GM12801 (cell line): Measurements from ENCODE around the gene MYOCD.

Experiments
- TF ChIP-seq, protein P1 (sequence below): IDR thresholded peaks from one replicate; pipeline ENCODE4 v1.5.1; 2011; ENCODE audit warnings: control low read depth; ENCODE audit not compliant: insufficient read length; ENCODE audit errors: extremely low read depth

The MYOCD gene

DNA sequence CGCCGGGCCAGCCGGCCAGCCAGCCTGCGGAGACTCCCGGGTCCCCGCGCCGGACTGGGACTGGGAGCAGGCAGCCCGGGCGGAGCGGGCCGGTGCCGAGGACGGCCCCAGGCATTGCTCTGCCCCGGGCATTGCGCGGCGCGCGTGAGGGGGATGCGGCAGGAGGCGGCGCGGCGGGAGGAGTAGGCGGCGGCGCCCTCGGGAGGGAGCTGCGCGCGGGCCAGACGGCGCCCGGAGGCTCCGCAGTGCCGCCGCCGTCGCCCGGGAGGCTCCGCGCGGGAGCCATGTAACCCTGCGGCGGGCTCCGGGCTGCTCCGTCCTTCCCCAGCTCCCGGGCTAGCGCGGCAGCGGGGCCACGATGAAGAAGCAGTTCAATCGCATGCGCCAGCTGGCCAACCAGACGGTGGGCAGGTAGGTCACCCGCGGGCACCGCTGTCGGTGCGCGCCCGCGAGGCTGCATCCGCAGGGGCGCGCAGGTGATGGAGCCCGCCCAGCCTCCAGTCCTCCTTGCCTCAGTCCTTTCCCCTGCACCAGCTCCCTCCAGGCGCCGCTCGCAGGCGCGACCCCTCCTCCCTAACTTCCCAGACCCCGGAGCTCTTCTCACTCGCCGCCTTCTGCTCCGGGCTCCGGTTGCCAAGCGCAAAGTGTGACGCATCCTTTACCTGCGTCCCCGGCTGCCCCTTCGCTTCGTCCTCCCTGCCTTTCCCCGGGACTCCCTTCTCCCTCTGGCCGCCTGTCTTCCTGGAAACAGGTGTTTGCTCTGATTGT is 124.0 kb downstream of the MYOCD start, which contains the start of gene ARHGAP44:
ARHGAP44 (plus strand) TSS at position 18 of the 768 bp plus-strand sequence; CDS start at position 359, 341 bp downstream.
- TF ChIP-seq, protein P1, sequence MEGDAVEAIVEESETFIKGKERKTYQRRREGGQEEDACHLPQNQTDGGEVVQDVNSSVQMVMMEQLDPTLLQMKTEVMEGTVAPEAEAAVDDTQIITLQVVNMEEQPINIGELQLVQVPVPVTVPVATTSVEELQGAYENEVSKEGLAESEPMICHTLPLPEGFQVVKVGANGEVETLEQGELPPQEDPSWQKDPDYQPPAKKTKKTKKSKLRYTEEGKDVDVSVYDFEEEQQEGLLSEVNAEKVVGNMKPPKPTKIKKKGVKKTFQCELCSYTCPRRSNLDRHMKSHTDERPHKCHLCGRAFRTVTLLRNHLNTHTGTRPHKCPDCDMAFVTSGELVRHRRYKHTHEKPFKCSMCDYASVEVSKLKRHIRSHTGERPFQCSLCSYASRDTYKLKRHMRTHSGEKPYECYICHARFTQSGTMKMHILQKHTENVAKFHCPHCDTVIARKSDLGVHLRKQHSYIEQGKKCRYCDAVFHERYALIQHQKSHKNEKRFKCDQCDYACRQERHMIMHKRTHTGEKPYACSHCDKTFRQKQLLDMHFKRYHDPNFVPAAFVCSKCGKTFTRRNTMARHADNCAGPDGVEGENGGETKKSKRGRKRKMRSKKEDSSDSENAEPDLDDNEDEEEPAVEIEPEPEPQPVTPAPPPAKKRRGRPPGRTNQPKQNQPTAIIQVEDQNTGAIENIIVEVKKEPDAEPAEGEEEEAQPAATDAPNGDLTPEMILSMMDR = no peak

GRCh38 chr17:12790249-12791106 is 124.8 kb downstream of the MYOCD start:
- TF ChIP-seq, protein P1 = no peak

GRCh38 chr17:12794919-12795532 is 129.3 kb downstream of the MYOCD start:
- TF ChIP-seq, protein P1 = no peak

- TF ChIP-seq, protein P1 = no peak
These were observed 135.2 kb downstream of the MYOCD start for GRCh38 chr17:12800855-12801365.

- TF ChIP-seq, protein P1 = no peak
These were observed 140.9 kb downstream of the MYOCD start for GRCh38 chr17:12806630-12807029.

- TF ChIP-seq, protein P1 = no peak
These were observed 143.0 kb downstream of the MYOCD start for GRCh38 chr17:12808723-12809122.

- TF ChIP-seq, protein P1 = no peak
These were observed 147.2 kb downstream of the MYOCD start for GRCh38 chr17:12812877-12813276.
